GM12872 (cell line): ENCODE measurements around the gene ERFE.
A peak's percentile ranks its signal among the peaks of the same experiment; 100 is the strongest.

Experiments used
- TF ChIP-seq, protein P1 (sequence below): IDR thresholded peaks from 3 replicates; pipeline ENCODE4 v1.5.1; 2011; ENCODE audit warnings: low read depth, mild to moderate bottlenecking, low read length, moderate library complexity; ENCODE audit not compliant: insufficient read depth

Gene ERFE

GRCh38 chr2:238129166-238130010 lies 29.4 kb upstream of the ERFE start:
- TF ChIP-seq, protein P1, sequence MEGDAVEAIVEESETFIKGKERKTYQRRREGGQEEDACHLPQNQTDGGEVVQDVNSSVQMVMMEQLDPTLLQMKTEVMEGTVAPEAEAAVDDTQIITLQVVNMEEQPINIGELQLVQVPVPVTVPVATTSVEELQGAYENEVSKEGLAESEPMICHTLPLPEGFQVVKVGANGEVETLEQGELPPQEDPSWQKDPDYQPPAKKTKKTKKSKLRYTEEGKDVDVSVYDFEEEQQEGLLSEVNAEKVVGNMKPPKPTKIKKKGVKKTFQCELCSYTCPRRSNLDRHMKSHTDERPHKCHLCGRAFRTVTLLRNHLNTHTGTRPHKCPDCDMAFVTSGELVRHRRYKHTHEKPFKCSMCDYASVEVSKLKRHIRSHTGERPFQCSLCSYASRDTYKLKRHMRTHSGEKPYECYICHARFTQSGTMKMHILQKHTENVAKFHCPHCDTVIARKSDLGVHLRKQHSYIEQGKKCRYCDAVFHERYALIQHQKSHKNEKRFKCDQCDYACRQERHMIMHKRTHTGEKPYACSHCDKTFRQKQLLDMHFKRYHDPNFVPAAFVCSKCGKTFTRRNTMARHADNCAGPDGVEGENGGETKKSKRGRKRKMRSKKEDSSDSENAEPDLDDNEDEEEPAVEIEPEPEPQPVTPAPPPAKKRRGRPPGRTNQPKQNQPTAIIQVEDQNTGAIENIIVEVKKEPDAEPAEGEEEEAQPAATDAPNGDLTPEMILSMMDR, result no peak

DNA sequence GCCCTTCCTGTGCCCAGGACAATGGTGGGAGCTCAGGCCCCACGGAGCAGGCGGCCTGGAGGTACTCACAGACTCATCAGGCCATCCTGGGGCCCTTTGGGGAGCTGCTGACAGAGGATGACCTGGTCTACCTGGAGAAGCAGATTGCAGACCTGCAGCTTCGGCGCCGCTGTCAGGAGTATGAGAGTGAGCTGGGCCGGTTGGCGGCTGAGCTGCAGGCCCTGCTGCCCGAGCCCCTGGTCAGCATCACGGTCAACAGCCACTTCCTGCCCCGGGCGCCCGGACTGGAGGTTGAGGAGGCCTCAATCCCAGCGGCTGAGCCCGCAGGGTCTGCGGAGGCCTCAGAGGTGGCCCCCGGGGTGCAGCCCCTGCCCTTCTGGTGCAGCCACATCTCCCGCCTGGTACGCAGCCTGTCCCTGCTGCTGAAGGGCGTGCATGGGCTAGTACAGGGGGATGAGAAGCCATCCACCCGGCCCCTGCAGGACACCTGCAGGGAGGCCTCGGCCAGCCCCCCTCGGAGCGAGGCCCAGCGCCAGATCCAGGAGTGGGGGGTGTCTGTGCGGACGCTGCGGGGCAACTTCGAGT lies 28.6 kb upstream of the ERFE start:
- TF ChIP-seq, protein P1, result no peak

DNA sequence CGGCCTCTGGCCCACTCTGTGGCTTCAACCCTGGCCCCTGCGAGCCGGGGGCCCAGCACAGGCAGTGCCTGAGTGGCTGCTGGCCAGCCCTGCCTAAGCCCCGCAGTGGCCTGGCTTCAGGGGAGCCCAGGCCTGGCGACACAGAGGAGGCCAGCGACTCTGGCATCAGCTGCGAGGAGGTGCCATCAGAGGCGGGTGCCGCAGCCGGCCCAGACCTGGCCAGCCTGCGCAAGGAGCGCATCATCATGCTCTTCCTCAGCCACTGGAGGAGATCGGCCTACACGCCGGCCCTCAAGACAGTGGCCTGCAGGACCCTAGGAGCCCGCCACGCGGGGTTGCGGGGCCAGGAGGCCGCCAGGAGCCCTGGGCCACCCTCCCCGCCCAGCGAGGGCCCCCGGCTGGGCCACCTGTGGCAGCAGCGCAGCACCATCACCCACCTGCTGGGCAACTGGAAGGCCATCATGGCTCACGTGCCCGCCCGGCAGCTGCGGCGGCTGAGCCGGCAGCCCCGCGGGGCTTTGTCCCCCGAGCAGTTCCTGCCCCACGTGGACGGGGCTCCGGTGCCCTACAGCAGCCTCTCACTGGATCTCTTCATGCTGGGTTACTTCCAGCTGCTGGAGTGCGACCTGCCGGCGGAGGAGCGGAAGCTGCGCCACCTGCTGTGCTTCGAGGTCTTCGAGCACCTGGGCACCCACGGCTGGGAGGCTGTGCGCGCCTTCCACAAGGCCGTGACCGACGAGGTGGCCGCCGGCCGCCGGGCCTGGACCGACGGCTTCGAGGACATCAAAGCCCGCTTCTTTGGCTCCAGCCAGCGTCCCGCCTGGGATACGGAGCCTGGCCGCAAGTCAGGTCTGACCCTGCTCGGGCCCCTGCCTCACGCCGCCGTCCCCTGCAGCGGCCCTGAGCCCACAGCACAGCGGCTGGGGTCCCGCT lies 27.8 kb upstream of the ERFE start:
- TF ChIP-seq, protein P1, result 0 out of 3 replicates have a peak, but pooled peaks have one; percentile 3

GRCh38 chr2:238131761-238132462 lies 26.9 kb upstream of the ERFE start:
- TF ChIP-seq, protein P1, result no peak

DNA sequence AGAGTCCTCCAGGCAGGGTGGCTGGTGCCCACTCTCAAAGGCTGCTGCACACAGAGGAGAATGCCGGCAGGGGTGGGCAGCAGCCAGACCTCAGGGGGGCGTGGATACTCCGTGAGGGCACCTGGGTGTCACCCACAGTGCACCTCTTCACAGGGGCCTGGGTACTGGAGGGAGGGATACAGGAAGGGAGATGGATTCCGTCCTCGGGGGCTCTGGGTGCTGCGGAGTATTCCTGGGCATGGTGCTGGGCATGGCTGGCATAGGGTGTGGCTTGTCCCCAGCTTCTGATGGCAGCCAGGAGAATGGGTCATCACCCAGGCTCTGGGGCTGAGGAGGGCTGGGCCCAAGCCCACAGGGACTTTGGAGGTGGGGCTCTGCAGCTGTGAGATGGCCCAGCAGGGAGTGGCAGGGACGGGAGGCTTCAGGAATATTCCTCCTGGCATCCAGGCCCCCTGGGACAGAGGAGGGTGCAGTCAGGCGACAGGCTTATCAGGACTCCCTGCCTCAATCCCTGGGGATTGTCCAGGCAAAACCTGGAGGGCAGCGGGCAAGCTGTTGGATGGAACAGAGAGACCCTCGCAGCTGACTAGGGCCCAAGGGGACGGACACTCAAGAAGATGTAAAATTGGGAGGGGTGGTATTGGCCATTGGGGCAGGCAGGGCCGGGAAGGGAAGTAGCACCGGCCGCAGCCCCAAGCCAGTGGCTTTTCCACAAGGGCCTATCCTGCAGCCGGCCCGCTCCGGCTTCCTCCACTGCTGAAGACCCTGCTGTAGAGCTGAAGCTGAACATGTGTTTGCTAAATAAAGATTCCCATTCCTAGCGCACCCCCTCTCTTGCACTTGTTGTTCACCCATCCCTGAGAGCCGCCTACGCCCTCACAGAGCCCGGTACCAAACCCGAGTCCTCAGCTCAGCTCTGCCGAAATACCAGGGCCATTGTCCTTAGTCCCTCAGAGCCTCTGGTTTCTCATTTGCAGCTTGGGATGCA lies 26.0 kb upstream of the ERFE start:
- TF ChIP-seq, protein P1, result no peak
